Ishikawa (cell line): ENCODE measurements around the gene GTF2IRD1.

ENCODE experiments used
- EGR1 ChIP-seq: IDR thresholded peaks from 2 replicates; pipeline ENCODE4 v1.6.1; 2012
- TAF1 ChIP-seq: IDR thresholded peaks from 2 replicates; pipeline ENCODE4 v1.6.1; 2012; ENCODE audit warnings: low read depth, mild to moderate bottlenecking
- TF ChIP-seq, protein P1 (sequence below): IDR thresholded peaks from 2 replicates; pipeline ENCODE4 v1.6.1; 2012

- no peak for TF ChIP-seq EGR1
- TF ChIP-seq, protein P1, sequence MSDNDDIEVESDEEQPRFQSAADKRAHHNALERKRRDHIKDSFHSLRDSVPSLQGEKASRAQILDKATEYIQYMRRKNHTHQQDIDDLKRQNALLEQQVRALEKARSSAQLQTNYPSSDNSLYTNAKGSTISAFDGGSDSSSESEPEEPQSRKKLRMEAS, result no peak
- no peak for TF ChIP-seq TAF1
These were observed 27.9 kb downstream of the GTF2IRD1 start for GRCh38 chr7:74481458-74482196.
